Measurements from ENCODE around the gene PKNOX2. TPM values are rescaled to one million over a fixed set of nuclear protein-coding genes. Genes with fewer than 3 reads are reported as not detected.

The PKNOX2 gene
- total and polyA plus RNA-seq, 9 of the 15 experiments (the other 6 are each of a cell fraction or from before 2014, with no cell fraction given) = not detected

- Histone ChIP-seq H3K9me3 (replicated peaks; ENCODE audit: control insufficient read depth, insufficient read depth, low read depth, low read length) (no peaks in the 10 kb centered on the region), H3K36me3 (ENCODE audit: control insufficient read depth, insufficient read depth, low read length) (no peaks in the 10 kb centered on the region), H3K4me3 (no peak overlapping the region), H4K20me1 (replicated peaks; ENCODE audit: control insufficient read depth, insufficient read depth, low read length) (no peaks in the 10 kb centered on the region; the same call in none of the 2 replicates), H3K9me1 (ENCODE audit: control insufficient read depth, insufficient read depth, low read length) (no peaks in the 10 kb centered on the region), H3K27ac (ENCODE audit: extremely low read depth, low read depth, low read length) (no peak overlapping the region), H3K9ac (ENCODE audit: insufficient read depth in 1 of 2, low read depth in 2 of 2, low read length in 2 of 2) (no peak overlapping the region), H3K4me1 (replicated peaks in 1 of 2; ENCODE audit: control insufficient read depth in 2 of 2, insufficient read depth in 2 of 2, low read length in 2 of 2) (no peaks in the 10 kb centered on the region), H3K79me2 (ENCODE audit: control insufficient read depth, insufficient read depth, low read length) (no peaks in the 10 kb centered on the region), H2AFZ (ENCODE audit: low read depth, low read length) (no peak overlapping the region), H3K27me3 (ENCODE audit: control insufficient read depth in 2 of 2, insufficient read depth in 2 of 2, low read length in 2 of 2) (peaks cover 42 to 64% of the 10 kb centered on the region in 2 experiments), H3K4me2 (ENCODE audit: insufficient read depth, low read length) (no peak overlapping the region)
- ChIA-PET POLR2A (interaction anchor here (0.7 to 1.4 kb wide), 2 partner anchors 12 to 1180 kb away, joined by 3 read pairs; no protein-coding TSS in a partner anchor), CTCF (ENCODE audit: low intra/inter-chr PET ratio) (no interaction called here)
- DNase-seq (ENCODE audit: extremely low read depth in 1 of 4, low spot score in 3 of 4) (no peak), FAIRE-seq (no peak), ATAC-seq (no peak)
- intact Hi-C loops (cut with micrococcal nuclease) = no loop called here
- in situ Hi-C loops (cut with MboI) = loop anchor here (25.0 kb wide), 1 partner anchor 376 kb away; the partner anchor contains the start of gene CCDC15
- no TSS peak for BruUV-seq (replicated peaks)
- WGBS (ENCODE audit: insufficient coverage, low coverage, missing lambda C conversion rate) = 0% methylated on average over 11 of the region's 11 CpGs
- TF ChIP-seq HMG20A (CRISPR knock-in tag; conservative IDR thresholded peaks at IDR 0.05) (no peak), MCM2 (IDR thresholded peaks at IDR 0.05; ENCODE audit: low read depth) (no peak), TAF1 (IDR thresholded peaks at IDR 0.05; ENCODE audit: control insufficient read depth, extremely low read depth, insufficient read depth, low read length, severe bottlenecking) (no peak), NR0B1 (IDR thresholded peaks at IDR 0.05; ENCODE audit: partially characterized antibody) (no peak), DLX4 (CRISPR knock-in tag; IDR thresholded peaks at IDR 0.05) (no peak), ZEB2 (IDR thresholded peaks at IDR 0.05) (no peak), SUPT5H (IDR thresholded peaks at IDR 0.05) (no peak), PHF20 (IDR thresholded peaks at IDR 0.05; ENCODE audit: partially characterized antibody) (no peak), ZNF592 (IDR thresholded peaks at IDR 0.05) (no peak), HES1 (IDR thresholded peaks at IDR 0.05; ENCODE audit: low read depth) (no peak), ZNF41 (CRISPR knock-in tag; conservative IDR thresholded peaks at IDR 0.05) (no peak), BMI1 (IDR thresholded peaks at IDR 0.05; ENCODE audit: low read length) (no peak), ZNF445 (CRISPR knock-in tag; IDR thresholded peaks at IDR 0.05; ENCODE audit: low read depth) (no peak)
Observed at GRCh38 chr11:125337836-125338834, 173.6 kb downstream of the PKNOX2 start.
